GM23248 (cell line): Measurements from ENCODE around the gene VAMP5. TPM values are rescaled to one million over a fixed set of nuclear protein-coding genes. Genes with fewer than 3 reads are reported as not detected.

Source experiments
- DNase-seq: peaks from one replicate; pipeline ENCODE4 v3.0.0-alpha.2; 2015
- H2AFZ ChIP-seq: fragments of 200-600 bp; sonication (generic); 2 replicates; pipeline ENCODE4 v1.6.1; 2016; ENCODE audit warnings: antibody characterized with exemption
- H3F3A ChIP-seq: fragments of 200-600 bp; sonication (generic); 2 replicates; pipeline ENCODE4 v1.6.1; 2016; ENCODE audit warnings: mild to moderate bottlenecking, antibody characterized with exemption, mixed run types; ENCODE audit not compliant: insufficient read depth
- H3K27ac ChIP-seq: fragments of 200-600 bp; sonication (generic); 2 replicates; pipeline ENCODE4 v1.5.1; 2016; ENCODE audit warnings: mild to moderate bottlenecking
- H3K27me3 ChIP-seq: fragments of 200-600 bp; sonication (generic); replicated peaks from 2 replicates; pipeline ENCODE4 v1.6.1; 2016; ENCODE audit warnings: mild to moderate bottlenecking; ENCODE audit not compliant: insufficient read depth
- H3K36me3 ChIP-seq: fragments of 200-600 bp; sonication (generic); 2 replicates; pipeline ENCODE4 v1.6.1; 2016; ENCODE audit warnings: low read depth, mild to moderate bottlenecking
- H3K4me1 ChIP-seq: fragments of 200-600 bp; sonication (generic); 2 replicates; pipeline ENCODE4 v1.6.1; 2016; ENCODE audit warnings: mild to moderate bottlenecking; ENCODE audit not compliant: insufficient read depth
- H3K4me2 ChIP-seq: fragments of 200-600 bp; sonication (generic); one replicate; pipeline ENCODE4 v1.6.1; 2016; ENCODE audit warnings: mild to moderate bottlenecking; ENCODE audit not compliant: unreplicated experiment
- H3K4me3 ChIP-seq: fragments of 200-600 bp; sonication (generic); 2 replicates; pipeline ENCODE4 v1.5.1; 2016; ENCODE audit warnings: mild to moderate bottlenecking
- H3K79me2 ChIP-seq: fragments of 200-600 bp; sonication (generic); 2 replicates; pipeline ENCODE4 v1.6.1; 2016; ENCODE audit warnings: mild to moderate bottlenecking; ENCODE audit not compliant: insufficient read depth
- H3K9ac ChIP-seq: fragments of 200-600 bp; sonication (generic); 2 replicates; pipeline ENCODE4 v1.6.1; 2016; ENCODE audit warnings: mild to moderate bottlenecking
- H3K9me2 ChIP-seq: fragments of 200-600 bp; sonication (generic); 2 replicates; pipeline ENCODE4 v1.6.1; 2016; ENCODE audit warnings: mixed run types, mild to moderate bottlenecking, moderate library complexity; ENCODE audit not compliant: insufficient read depth
- H3K9me3 ChIP-seq: fragments of 200-600 bp; sonication (generic); one replicate; pipeline ENCODE4 v1.6.1; 2017; ENCODE audit warnings: low read depth
- H4K20me1 ChIP-seq: fragments of 200-600 bp; sonication (generic); 2 replicates; pipeline ENCODE4 v1.6.0; 2016; ENCODE audit not compliant: insufficient read depth
- EZH2 ChIP-seq: fragments of 200-600 bp; sonication (generic); IDR thresholded peaks from 2 replicates; pipeline ENCODE4 v1.6.1; 2018; ENCODE audit warnings: antibody characterized with exemption, mild to moderate bottlenecking; ENCODE audit not compliant: insufficient read depth, poor library complexity, severe bottlenecking
- EZH2phosphoT487 ChIP-seq: fragments of 200-600 bp; sonication (generic); IDR thresholded peaks from 2 replicates; pipeline ENCODE4 v1.6.1; 2018; ENCODE audit warnings: antibody characterized with exemption, moderate library complexity, mild to moderate bottlenecking, low read depth; ENCODE audit not compliant: insufficient read depth
- WGBS, 2 experiments: methylation state at CpG; one replicate each; pipeline ENCODE4 v1.1.6; 2015 to 2017; ENCODE audit warnings: low lambda C conversion rate in 2 of 2, low coverage in 1 of 2; ENCODE audit errors: missing lambda C conversion rate in 2 of 2; 5-methylcytosine and 5-hydroxymethylcytosine counted together
- in situ Hi-C: fragments of 300-500 bp; cut with MboI; formaldehyde crosslinking; loops from 2 replicates; pipeline ENCODE4 v1.15.0; 2020
- polyA plus RNA-seq: library from polyadenylated mRNA; unstranded; fragments of >200 nt; fragmentation: Nextera tagmentation; extraction: Ambion mirVana; gene quantifications from 2 replicates; pipeline ENCODE4 v1.2.1, GENCODE V29; 2016
- total RNA-seq: library from RNA; depleted of rRNA; stranded (reverse); fragments of >200 nt; shearing (Covaris generic); gene quantifications from 2 replicates; pipeline ENCODE4 v1.2.3, GENCODE V29; 2014

Gene VAMP5
- total and polyA plus RNA-seq, 2 experiments from 2014 or later, result 59.0 to 289 TPM

DNA sequence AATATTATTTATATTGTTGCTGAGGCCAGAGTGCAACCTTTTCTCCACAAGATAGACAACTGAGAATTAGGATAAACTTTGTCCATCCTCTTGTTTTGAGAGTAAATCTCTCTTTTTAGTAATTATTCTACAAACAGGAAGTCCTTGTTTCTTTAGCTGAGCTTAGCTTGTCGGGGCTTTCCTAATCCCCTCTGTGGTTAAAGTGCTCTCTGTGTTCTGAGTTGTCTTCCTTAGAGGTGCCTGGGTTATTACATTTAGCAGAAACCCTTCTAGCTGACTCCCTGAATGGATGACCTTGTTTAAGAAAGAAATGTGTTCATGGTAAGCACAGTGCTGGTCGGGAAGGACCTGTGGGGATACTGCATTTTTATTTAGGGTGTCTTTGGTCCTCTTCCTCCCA, 44.4 kb downstream of the VAMP5 start:
- in situ Hi-C loops, result loop anchor here (25.0 kb wide), 1 partner anchor 459 kb away; no protein-coding TSS in a partner anchor
- H4K20me1 ChIP-seq, result no peaks in the 10 kb centered on the region
- DNase-seq, result no peak
- H3K36me3 ChIP-seq, result peaks cover 91% of the 10 kb centered on the region
- no peaks in the 10 kb centered on the region for H3K9me2 ChIP-seq
- no peaks in the 10 kb centered on the region for H3K4me1 ChIP-seq
- H3K9me3 ChIP-seq, result no peaks in the 10 kb centered on the region
- WGBS, 2 experiments, result 96 to 97% methylated on average over 2 of the region's 2 CpGs
- no peak overlapping the region for H3K4me2 ChIP-seq
- peaks cover 35% of the 10 kb centered on the region for H3K79me2 ChIP-seq
- no peak overlapping the region for H3K9ac ChIP-seq
- H3K27me3 ChIP-seq, result no peaks in the 10 kb centered on the region
- no peaks in the 10 kb centered on the region for H3F3A ChIP-seq
- TF ChIP-seq EZH2, result no peak
- no peak overlapping the region for H3K4me3 ChIP-seq
- H3K27ac ChIP-seq, result no peak overlapping the region
- H2AFZ ChIP-seq, result no peak overlapping the region

DNA sequence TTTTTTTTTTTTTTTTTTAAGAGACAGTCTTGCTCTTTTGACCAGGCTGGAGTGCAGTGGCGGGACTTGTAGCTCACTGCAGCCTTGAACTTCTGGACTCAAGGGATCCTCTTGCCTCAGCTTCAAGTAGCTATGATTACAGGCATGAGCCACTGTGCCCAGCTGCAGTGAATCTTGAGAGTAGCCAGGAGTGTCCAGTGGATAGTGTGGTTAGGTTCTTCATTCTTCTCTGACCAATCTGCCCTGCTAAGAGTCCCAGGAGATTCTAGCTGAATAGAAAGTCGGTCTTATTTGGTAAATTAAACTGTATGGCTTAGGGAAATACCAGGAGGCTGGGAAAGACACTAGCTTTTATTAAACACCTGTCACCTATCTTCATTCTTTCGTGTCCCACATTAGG, 47.1 kb downstream of the VAMP5 start:
- in situ Hi-C loops, result loop anchor here (25.0 kb wide), 1 partner anchor 456 kb away; no protein-coding TSS in a partner anchor

DNA sequence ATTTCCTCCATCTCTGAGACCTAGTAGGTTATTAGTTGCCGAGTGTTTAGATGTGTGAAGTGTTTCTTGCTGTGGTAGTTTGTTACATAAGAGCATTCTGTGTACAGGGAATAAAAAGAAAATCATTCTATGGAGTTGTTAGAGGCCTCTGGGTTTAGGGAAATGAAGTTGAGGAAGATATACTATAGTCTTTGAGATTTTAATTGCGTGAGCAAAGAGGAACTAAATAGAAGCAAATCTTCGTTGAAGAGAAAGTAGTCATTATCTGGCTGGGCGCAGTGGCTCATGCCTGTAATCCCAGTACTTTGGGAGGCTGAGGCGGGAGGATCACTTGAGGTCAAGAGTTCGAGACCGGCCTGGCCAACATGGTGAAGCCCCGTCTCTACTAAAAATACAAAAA, 50.8 kb downstream of the VAMP5 start:
- H3K4me2 ChIP-seq, result no peak overlapping the region
- H3K4me3 ChIP-seq, result no peak overlapping the region
- H3K9me3 ChIP-seq, result no peaks in the 10 kb centered on the region
- H4K20me1 ChIP-seq, result no peaks in the 10 kb centered on the region
- WGBS, 2 experiments, result 88% methylated on average over 8 of the region's 8 CpGs
- H3K9me2 ChIP-seq, result no peaks in the 10 kb centered on the region
- in situ Hi-C loops, result loop anchor here (25.0 kb wide), 1 partner anchor 452 kb away; no protein-coding TSS in a partner anchor
- TF ChIP-seq EZH2 (no peak), EZH2phosphoT487 (no peak)
- H3K27me3 ChIP-seq, result no peaks in the 10 kb centered on the region
- no peak for DNase-seq
- peaks cover 33% of the 10 kb centered on the region for H3F3A ChIP-seq
- no peaks in the 10 kb centered on the region for H3K4me1 ChIP-seq
- H3K79me2 ChIP-seq, result peaks cover 43% of the 10 kb centered on the region
- H3K36me3 ChIP-seq, result peaks cover 73% of the 10 kb centered on the region
- H3K9ac ChIP-seq, result peak overlapping the region; percentile 33; the same call in 1 of the 2 replicates
- 0 out of 2 replicates have a peak overlapping the region, but pooled peaks have one; percentile 12 for H3K27ac ChIP-seq
- H2AFZ ChIP-seq, result no peak overlapping the region

More for the DNA sequence above, 47.1 kb downstream of the VAMP5 start:
- Histone ChIP-seq H3K36me3 (peaks cover 74% of the 10 kb centered on the region), H3K9me3 (no peaks in the 10 kb centered on the region), H4K20me1 (no peaks in the 10 kb centered on the region), H3K4me1 (no peaks in the 10 kb centered on the region), H3F3A (peaks cover 22% of the 10 kb centered on the region), H3K9ac (no peak overlapping the region), H2AFZ (no peak overlapping the region), H3K27me3 (no peaks in the 10 kb centered on the region), H3K4me3 (no peak overlapping the region), H3K79me2 (peaks cover 42% of the 10 kb centered on the region), H3K4me2 (no peak overlapping the region), H3K9me2 (no peaks in the 10 kb centered on the region), H3K27ac (no peak overlapping the region)
- no peak for DNase-seq
- 77 to 83% methylated on average over 3 of the region's 3 CpGs for WGBS, 2 experiments
- no peak for TF ChIP-seq EZH2phosphoT487

DNA sequence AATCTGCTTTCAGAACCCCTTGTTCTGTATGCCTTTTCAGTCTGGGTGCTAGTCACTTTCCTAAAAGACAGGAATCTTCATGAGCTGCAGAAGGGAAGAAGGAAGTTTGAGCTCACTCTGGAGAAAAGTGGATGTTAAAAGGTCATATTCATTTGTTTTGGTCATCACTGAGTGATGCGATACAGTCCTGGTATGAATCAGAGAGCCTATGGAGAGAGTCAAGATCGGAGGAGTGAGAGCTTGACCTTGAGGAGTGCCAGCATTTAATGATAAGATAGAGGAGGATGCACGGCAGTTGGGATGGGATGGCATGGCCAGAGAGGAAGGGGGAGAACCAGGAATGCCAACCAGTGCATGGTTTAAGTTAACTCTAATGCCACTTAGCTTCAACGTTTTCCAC, 51.4 kb downstream of the VAMP5 start:
- DNase-seq, result peak; percentile 38
- Histone ChIP-seq H3K9me3 (no peaks in the 10 kb centered on the region), H3K4me1 (no peaks in the 10 kb centered on the region), H4K20me1 (no peaks in the 10 kb centered on the region), H3K9ac (0 out of 2 replicates have a peak overlapping the region, but pooled peaks have one; percentile 18), H3K27ac (0 out of 2 replicates have a peak overlapping the region, but pooled peaks have one; percentile 12), H3K36me3 (peaks cover 70% of the 10 kb centered on the region), H2AFZ (no peak overlapping the region), H3K4me2 (no peak overlapping the region), H3F3A (peaks cover 33% of the 10 kb centered on the region), H3K4me3 (no peak overlapping the region), H3K79me2 (peaks cover 38% of the 10 kb centered on the region), H3K9me2 (no peaks in the 10 kb centered on the region), H3K27me3 (no peaks in the 10 kb centered on the region)
- 29 to 30% methylated on average over 4 of the region's 4 CpGs for whole genome bisulfite sequencing, 2 experiments
- in situ Hi-C loops, result loop anchor here (25.0 kb wide), 1 partner anchor 452 kb away; no protein-coding TSS in a partner anchor
- TF ChIP-seq EZH2 (no peak), EZH2phosphoT487 (no peak)
